Inflammatory macrophage treated with lipopolysaccharide for 4 hours (primary cell): Measurements from ENCODE around the gene WDR11.
A peak's percentile ranks its signal among the peaks of the same experiment; 100 is the strongest.
"Not testable (repeated sequence)": the region's sequence is repeated elsewhere in the genome, so short reads cannot be mapped to it uniquely, and the experiment has no call there.

Source experiments
- DNase-seq: peaks from one replicate; pipeline ENCODE4 v3.0.0-alpha.2; 2020

Gene WDR11

DNA sequence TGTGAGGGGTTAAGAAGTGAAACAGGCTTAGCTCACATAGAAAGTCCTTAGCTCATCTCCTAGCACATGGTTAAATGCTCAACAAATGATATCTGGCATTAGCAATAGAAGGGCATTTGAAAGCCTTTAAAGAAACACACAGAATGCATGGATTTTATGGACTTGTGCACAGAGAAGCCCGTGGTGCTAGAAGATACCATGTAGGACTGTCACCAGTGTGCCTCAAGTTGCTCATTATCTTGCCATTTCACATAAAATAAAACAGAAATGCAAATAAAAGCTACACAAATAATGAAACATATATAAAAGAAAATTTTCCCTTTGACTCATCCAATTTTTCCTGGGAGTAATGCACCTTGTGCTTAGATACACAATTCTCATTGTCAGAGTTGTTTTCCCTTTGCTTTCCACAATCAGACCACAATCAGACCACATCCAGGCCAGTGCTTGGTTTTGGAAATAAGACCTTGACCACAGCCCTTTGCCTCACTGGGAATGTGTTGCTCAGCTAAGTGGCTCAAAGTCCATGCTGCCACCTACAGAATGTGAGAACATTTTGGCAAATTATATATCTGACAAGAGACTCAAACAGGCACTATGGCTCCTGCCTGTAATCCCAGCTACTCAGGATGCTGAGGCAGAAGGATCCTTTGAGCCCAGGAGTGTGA lies 9.5 kb upstream of the WDR11 start:
- no peak for DNase-seq

DNA sequence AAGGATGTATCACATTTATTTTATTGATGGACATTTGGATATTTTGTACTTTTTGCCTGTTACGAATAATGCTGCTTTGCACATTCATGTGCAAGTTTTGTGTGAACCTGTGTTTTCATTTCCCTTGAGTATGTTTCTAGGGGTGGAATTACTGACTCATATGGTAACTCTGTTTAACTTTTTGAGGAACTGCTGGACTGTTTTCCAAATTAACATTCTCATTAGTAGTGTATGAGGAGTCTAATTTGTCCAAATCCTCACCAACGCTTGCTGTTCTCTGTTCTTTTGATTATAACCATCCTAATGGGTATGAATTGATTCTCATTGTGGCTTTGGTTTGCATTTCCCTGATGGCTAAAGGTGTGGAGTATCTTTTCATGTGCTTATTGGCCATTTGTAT lies 3.2 kb downstream of the WDR11 start:
- peak; percentile 30 for DNase-seq

DNA sequence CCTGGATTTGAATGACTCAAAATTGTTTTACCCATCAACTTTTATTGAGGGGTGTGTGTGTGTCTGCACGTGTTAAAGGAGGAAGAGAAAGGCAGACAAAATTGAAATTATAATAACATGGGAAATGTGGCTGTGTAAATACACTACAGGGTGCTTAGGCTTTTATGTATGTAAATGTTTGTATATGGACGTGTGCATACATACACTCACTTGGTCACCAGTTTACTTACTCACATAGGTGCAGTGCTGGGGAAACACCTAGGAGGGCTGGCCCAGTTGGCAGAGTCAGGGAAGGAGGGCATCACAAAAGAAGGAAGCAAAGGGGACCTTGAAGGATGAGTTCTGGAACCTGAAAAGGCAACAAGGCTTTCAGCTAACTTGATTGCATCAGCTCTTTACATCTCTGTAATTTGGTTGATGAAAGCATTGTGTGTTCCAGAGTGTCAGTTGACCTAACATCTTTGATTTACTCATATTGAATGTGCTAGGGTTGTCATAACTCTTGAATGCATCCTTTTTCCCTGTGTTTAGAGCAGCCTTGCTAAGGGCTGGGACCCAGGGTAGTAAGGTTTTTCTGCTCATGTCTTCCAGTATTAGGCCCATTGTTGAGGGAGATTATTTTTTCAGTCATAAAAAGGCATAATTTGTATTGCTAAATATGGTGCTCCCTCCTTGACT lies 10.2 kb downstream of the WDR11 start:
- no peak for DNase-seq

DNA sequence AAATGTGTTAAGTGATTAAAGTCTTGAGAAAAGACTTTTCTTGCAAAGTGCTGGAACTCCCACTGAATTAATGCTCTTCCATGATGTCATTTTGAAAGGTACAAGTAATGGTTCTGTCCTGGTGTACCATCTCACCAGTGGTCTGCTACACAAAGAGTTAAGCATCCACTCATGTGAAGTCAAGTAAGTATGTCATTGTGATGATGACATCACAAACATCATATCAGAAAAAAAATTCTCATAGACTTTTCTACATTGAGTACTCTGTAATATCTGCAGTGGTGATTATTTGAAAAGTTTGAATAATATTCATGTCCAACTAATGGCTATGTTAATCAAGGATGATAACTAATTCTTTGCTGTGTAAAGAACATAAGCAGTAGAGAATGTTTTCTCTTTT lies 22.6 kb downstream of the WDR11 start:
- no peak for DNase-seq

DNA sequence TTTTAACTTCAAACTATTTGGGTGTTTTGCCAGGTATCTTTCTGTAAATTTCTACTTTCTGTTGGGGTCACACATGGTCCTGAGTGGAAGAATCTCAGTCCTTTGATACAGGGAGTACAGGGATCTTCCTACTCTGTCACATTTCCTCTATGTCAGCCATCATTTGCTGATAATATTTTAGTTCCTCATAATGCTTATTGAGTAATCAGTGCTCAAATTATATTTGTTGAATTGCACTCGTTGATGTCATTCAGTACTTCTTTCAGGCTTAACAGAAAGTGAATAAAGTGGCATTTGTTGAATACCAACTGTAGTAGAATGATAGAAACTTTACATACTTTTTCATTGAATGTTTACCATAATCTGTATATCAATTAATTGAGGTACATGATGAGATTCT lies 31.9 kb downstream of the WDR11 start:
- peak; percentile 80 for DNase-seq

DNA sequence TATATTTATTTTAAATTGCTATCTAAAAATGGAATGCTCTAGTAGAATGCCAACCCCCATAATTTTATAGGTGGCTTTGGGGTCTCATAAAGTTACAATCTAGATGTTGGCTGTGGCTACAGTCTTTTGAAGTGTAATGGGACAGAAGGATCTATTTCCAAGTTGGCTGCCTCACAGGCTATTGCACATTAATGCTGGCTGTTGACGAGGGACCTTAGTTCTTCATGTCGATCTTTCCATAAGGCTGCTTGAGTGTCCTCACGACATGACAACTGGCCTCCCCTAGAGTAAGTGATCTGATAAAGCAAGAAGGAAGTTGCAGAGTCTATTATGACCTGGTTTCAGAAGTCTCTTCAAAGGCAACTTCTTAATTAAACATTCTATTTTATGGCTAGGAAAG lies 36.3 kb downstream of the WDR11 start:
- no peak for DNase-seq

DNA sequence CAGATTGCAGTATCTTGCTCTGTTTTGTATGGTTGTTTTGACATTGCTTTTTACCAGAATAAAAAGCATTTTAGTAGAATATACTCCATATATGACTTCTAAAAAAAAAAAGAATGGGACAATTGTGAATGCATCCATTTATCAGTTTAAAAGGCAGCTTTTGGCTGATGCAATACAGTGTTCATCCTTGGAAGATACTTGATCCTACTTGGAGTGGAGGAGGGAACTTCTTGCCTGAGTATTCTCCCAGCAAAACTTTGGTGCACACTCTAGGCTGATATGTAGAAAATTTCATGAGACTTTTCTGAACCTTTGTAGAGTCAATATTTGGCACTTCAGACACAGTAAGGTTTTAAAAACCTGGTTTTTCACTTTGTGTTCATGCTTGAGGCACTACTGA lies 40.2 kb downstream of the WDR11 start:
- no peak for DNase-seq

DNA sequence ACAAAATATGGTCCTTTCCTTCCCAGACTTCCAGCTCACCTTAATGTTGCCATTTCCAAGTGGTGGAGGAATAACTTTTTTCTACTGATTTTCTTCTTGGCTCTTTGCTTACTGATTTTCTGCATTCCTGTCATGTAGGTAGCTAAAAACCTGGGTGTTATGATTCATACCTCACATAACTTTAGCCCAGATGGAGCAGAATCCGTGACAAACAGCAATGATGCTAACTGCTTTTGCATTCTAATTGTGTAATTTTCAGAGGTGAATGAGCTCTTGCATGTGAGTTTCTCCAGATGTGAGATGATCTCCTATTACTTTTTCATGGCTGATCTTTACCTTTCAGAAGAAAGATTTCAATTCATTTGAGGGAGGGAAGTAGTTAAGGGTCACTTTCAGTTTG lies 43.4 kb downstream of the WDR11 start:
- DNase-seq: no peak

DNA sequence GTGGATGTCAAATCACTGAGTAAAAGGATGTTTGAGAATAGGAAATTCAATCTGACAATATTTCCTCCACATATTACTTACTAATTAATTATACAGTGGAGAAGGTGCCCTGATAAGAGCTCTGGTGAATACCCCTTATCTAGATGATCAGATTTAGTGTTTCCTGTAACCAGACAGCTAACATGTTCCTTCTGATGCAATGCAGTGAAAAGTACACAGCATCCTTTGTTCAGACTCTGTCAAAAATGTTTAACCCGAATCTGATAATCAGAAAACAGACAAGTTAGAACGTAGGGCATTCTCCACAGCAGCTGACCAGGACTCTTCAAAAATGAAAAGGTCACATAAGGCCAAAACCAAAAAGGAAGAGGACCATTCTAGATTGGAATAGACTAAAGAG lies 46.2 kb downstream of the WDR11 start:
- DNase-seq: no peak

DNA sequence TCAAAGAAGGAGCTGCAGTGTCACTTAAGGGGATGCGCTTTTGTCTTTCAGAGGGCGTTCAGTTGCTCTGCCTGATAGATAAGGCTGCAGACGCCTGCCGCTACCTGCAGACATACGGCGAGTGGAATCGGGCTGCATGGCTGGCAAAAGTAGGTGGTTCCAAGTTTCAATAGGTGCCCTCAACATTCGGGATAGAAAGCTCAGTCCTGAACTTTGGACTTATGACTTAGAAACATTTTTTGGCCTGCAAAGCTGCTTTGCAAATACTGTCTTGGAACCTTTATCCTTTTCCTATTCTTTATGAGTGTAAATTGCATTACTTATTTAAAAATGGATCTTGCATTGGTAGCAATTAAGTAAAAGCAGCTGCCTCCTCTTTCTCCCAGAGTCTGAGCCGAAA lies 54.1 kb downstream of the WDR11 start:
- DNase-seq: no peak

DNA sequence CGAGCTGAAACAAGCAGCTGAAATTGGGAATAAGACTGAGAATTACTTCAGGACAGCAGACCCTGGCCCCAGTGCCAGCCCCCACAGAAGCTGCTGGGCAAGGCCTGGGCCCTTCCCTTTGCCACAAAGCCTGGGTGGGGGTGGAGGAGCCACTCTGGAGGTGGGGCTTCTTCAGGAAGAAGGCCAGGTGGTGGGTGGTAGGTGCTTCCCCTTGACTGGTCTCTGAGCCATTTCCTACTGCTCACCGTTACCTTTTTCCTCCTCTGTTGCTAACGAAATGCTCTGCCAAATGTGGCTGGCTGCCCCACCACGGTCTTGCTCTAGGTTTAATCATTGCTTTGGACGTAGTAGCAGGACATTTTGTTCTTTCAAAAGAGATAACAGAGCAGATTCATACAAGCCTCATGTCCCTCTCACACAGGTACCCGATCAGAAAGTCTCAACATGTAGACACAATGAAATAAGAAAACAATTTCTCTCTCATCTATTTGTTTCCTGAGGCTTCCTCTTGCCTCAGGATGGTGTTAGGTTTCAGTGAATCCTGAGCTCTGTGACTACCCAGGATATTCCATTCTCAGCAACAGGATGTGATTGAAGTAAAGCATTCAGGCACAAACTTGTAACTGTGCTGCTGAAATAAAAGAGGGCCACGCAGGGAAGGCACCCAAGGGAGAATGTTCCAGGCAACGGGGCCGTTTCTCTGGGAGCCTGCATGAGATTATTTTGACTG lies 66.5 kb downstream of the WDR11 start:
- DNase-seq: no peak

DNA sequence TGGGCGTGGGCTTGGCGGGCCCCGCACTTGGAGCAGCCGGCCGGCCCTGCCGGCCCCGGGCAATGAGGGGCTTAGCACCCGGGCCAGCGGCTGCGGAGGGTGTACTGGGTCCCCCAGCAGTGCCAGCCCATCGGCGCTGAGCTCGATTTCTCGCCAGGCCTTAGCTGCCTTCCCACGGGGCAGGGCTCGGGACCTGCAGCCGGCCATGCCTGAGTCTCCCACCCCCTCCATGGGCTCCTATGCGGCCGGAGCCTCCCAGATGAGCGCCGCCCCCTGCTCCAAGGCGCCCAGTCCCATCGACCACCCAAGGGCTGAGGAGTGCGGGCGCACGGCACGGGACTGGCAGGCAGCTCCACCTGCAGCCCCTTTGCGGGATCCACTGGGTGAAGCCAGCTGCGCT lies 72.7 kb downstream of the WDR11 start:
- DNase-seq: not testable (repeated sequence)

DNA sequence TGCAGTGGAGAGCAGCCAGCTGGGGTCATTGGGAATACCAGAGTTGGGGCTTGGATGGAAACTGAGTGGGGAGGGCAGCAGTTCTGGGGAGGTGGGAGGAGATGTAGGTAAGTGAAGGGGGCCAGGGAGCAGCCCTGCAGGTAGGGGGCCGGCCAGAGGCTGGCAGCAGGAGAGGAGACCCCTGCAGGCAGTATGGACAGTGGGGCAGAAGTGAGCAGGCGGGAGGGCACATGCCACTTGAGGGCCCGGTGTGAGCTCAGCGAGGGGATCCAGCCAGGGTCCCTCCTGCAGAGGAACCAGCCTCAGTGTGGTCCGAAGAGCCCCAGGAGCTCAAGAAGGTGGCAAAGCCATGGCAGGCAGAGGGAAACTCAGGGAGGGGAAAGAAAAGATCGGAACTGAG lies 75.4 kb downstream of the WDR11 start:
- DNase-seq: no peak

DNA sequence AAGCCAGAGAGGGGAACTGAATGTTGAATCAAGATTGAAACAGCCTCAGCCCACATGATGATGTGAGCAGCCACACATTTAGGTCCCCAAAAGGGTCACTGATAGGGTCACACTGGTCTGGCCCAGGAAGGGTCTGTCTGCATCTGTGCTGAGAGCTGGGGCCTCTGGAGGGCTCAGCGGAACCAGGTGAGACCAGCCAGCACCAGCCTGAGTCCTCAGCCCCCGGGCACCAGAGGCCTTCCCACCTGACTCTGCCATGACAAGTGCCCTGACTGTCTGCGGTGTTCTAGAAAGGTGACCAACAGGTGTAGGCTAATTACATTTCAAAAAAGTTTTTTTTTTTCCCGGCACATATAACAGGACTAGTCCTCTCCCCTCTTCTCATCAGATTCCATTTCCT lies 76.2 kb downstream of the WDR11 start:
- DNase-seq: no peak

DNA sequence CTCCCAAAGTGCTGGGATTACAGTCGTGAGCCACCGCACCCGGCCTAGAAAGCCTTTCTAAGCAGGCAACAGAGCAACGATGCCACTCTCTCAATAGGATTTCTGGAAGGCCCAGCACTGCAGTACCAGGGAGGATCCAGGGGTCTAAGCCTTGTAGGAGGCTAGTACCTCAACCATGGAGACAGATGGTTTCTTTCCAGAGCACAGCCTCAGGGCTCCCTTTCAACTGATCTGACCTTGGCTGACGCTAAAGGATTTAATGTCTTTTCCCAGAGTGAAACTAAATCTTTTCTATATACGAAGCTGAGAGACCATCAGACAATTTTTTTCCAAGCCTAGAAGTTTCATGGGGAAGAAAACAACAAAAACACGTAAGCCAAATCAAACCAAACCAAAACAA lies 78.0 kb downstream of the WDR11 start:
- no peak for DNase-seq

DNA sequence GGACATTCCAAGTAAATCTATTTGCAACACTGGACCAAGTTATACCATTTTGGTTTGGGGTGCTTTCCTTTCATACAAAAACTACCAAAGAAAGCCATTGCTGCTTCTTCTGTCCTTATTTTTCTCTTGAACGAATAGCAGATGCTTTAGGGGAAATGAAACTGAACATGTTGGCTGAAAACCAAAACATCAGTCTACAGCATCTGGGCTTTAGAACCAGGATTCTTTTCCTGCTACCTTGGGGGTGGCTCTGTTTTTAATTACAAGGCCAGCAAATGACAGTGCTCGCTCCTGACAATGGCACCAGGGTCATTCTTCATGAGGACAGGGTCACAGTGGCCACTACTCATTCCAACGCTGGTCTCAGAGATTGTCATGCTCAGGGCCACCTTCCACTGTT lies 80.3 kb downstream of the WDR11 start:
- DNase-seq: no peak

DNA sequence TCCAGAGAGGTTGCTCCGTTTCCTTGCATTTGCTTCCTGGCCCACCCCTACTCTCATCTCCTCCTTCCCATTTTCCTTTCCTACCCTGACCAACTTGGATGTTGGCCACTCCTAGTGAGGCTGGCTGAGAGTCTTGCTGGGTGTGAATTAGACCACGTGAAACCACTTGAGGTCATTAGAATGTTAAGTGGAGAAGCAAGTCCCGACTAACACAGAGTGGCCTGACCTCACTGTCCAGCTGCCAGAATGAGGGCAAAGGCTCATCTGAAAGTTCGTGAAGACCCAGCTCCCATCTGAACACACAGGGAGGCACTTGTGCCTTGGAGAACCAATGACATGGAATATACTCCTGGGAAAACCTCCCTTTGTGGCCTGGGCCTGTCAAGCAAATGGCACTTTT lies 80.8 kb downstream of the WDR11 start:
- no peak for DNase-seq

DNA sequence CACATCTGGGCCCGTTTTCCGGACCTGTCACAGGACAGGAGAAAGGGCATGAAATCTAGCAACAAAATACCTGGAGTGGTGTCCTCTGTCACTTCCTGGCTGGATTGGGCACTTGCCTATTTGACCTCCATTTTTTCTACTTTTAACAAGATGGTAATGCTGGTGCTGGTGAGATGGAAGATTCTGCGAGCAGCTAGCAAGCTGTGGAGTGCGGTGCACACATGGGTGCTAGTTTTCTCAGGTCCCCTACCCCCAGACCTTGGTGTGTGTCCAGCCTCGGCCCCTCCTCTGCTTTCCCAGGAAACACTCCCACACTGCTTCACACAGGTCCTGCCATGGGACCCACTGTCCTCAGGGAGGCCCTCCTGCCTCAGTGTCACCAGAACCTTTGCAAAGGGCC lies 87.7 kb downstream of the WDR11 start:
- no peak for DNase-seq

DNA sequence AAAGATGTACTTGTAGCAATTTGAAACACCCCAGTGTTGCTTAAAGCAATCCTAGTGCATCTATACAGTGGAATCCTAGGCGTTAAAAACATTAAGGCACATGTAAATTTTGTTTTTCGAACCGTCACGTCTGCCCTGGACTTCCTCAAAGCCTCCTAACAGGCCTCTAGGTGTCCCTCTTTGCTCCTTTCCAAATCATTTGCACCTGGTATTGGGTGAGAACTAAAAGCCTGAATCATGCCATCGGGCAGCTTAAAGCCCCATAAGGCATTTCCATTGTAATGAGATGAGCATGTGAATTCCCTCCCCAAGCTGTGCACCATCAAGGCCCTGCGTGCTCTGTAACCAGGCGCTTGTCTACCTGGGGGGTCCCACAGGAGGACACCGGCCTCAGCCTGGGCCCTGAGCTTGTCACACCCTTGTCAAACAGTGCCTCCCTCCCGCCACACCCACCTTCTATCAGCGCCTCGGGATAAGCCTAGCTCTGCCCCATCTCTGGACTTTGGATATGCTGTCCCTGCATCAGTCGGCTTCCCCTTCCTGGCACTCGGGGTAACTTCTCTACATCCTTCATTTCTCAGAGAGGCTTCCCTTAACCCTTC lies 89.2 kb downstream of the WDR11 start:
- no peak for DNase-seq

DNA sequence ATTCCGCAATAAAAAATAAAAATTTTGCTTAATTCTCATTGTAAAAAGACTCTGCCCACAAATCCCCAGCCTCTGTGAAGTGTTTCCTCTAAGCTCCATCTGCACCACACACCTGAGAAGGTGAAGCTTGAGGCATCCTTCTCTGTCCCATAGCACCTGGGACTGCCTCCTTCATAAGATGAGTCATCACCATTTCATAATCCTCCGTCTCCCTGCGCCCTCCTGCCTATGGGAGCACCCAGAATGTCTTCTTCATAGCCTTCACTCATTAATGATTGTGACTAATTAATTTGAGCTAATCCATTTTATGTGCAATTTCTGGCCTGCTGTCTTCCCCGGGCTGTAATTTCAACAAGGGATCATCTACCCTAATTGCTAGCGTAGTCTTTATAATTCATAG lies 90.3 kb downstream of the WDR11 start:
- no peak for DNase-seq

DNA sequence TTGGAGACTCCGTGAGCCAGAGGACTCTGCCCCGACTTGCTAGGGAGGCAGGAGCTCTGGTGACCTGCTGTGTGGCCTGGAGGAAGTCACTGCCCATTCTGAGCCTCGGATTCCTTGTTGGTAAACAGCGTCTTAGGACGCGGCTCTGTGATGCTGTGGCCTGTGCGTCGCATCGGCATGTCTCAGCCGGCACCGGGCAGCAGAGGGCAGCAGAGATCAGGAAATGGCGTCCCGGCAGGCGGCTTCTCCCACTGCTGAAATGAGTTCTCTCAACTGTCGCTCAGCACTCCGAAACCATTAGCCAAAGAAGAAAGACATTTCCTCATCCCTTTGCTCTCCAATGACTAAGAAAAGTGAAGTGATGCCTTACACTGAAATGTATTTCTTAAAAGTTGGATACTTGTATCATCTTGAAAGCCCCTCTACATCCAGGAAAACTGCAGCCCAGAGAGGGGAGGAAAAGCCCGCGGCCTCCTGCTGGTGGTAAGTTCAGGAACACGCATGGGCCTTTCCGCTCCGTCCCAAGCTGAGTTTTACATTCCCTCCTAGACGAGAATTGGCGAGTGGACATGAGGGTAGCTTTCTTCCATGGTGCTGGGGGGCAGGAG lies 91.7 kb downstream of the WDR11 start:
- DNase-seq: peak; percentile 66

DNA sequence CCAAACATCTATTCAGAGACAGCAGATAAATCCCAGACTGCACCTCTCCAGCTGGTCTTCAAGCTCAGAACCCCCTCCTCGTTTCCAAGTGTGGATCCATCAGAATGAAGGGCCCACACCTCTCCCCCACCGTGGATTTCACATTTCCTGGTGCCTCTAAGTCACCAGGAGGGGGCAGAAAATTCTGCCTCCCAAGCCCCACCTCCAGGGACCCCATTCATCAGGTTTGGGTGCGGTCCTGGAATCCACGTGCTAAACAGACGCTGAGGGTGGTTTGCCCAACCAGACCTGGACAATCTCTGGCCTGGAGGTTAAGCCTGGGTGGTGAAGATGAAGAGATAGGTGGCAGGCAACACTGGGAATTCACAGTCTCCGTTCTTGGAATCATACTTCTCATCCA lies 92.4 kb downstream of the WDR11 start:
- no peak for DNase-seq

DNA sequence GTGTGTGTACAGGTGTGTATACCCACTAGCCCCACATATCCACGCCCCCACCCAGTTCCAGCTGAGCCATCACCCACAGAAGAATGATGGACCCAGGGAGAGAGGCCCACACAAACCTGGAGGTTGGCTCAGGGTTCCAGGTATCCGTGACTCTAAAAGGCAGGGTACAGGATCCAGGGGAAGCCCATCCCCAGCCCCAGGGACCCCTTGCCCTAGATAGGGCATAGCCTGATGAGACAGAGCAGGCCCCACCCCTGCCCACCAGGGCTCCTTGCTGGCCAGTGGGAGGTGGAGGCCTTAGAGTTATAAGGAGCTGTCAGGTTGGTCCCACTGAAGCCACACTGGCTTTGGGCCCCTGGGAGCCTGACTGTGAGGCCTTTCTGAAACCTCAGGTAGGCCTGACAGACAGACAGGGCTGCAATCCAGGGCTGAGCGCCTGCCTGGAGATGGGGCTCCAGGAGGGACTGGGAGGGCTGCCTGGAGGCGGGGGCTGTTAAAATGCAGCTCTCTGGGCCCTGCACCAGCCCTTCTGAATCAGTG lies 93.5 kb downstream of the WDR11 start:
- no peak for DNase-seq
